ENCODE data around the gene MRPL24.

The MRPL24 gene

GRCh38 chr1:156755527-156755950 is 14.7 kb upstream of the MRPL24 start:
- no peak overlapping the region for H3K4me2 ChIP-seq (ENCODE audit: low read length)
- no peak overlapping the region for H3K27ac ChIP-seq (ENCODE audit: low read depth, low read length)
- H3K79me2 ChIP-seq (ENCODE audit: control insufficient read depth, low read length), result peaks cover 32% of the 10 kb centered on the region
- H3F3A ChIP-seq (ENCODE audit: control insufficient read depth, insufficient read depth), result peaks cover 6% of the 10 kb centered on the region
- H3K27me3 ChIP-seq (ENCODE audit: control insufficient read depth, low read length), result no peaks in the 10 kb centered on the region
- no peak for TF ChIP-seq EZH2phosphoT487 (IDR thresholded peaks at IDR 0.05; ENCODE audit: borderline replicate concordance, low read length)
- H3K4me3 ChIP-seq (ENCODE audit: low read length), result no peak overlapping the region
- no peaks in the 10 kb centered on the region for H3K9me3 ChIP-seq (ENCODE audit: control insufficient read depth, insufficient read depth, low read length)
- H4K20me1 ChIP-seq (ENCODE audit: control insufficient read depth, insufficient read depth, low read depth, low read length), result no peaks in the 10 kb centered on the region
- no peaks in the 10 kb centered on the region for H3K9me2 ChIP-seq (replicated peaks; ENCODE audit: control insufficient read depth, low read length)
- peaks cover 13% of the 10 kb centered on the region for H3K36me3 ChIP-seq (ENCODE audit: control insufficient read depth, low read length)
- H3K4me1 ChIP-seq (ENCODE audit: control insufficient read depth, low read length), result peaks cover 18% of the 10 kb centered on the region

- H4K20me1 ChIP-seq (ENCODE audit: control insufficient read depth, insufficient read depth, low read depth, low read length), result peaks cover 5% of the 10 kb centered on the region; the same call in 1 of the 2 replicates
- no peak overlapping the region for H3K4me3 ChIP-seq (ENCODE audit: low read length)
- no peaks in the 10 kb centered on the region for H3K9me3 ChIP-seq (ENCODE audit: control insufficient read depth, insufficient read depth, low read length)
- TF ChIP-seq EZH2phosphoT487 (IDR thresholded peaks at IDR 0.05; ENCODE audit: borderline replicate concordance, low read length), result no peak
- TF ChIP-seq CTCF (IDR thresholded peaks at IDR 0.05; ENCODE audit: low read depth, low read length, poor library complexity, severe bottlenecking), result no peak
- H3K27ac ChIP-seq (ENCODE audit: low read depth, low read length), result no peak overlapping the region
- peaks cover 45% of the 10 kb centered on the region for H3K79me2 ChIP-seq (ENCODE audit: control insufficient read depth, low read length)
- peaks cover 27% of the 10 kb centered on the region for H3K4me1 ChIP-seq (ENCODE audit: control insufficient read depth, low read length)
- no peaks in the 10 kb centered on the region for H3K9me2 ChIP-seq (replicated peaks; ENCODE audit: control insufficient read depth, low read length)
- peaks cover 26% of the 10 kb centered on the region for H3K36me3 ChIP-seq (ENCODE audit: control insufficient read depth, low read length)
- H3K4me2 ChIP-seq (ENCODE audit: low read length), result no peak overlapping the region
- H3F3A ChIP-seq (ENCODE audit: control insufficient read depth, insufficient read depth), result peaks cover 6% of the 10 kb centered on the region
- no peaks in the 10 kb centered on the region for H3K27me3 ChIP-seq (ENCODE audit: control insufficient read depth, low read length)
Observed at GRCh38 chr1:156754219-156754618, 13.3 kb upstream of the MRPL24 start.

DNA sequence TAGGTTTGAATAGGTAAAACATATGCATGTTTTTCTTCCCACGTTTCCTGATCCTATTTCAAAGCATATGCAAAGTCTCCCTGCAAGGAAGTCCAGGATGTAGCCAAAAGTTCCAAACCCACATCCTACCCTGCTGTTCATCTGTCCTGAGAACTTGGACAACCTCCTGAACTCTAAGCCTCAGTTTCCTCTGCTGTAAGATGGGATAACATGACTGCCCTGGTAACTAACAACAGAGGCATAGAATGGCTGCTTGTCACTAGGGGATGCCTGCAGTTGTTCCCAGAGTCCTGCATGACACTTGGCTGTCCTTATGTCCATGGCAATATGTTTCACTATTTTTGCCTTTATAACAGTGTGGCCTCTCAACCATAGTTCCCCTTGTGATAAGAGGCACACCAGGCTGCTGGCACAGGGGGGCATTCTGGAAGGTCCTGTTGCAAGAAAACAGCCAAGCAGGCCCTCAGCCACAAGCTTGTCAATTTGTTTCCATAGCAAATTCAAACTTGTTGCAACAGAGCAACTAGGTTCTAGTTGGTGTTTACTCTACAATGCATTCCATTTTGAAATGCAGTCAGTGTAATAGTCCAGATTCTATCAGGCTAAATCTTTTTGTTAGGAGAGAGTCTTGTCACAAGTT is 12.1 kb upstream of the MRPL24 start:
- Histone ChIP-seq H3K27me3 (ENCODE audit: control insufficient read depth, low read length) (no peaks in the 10 kb centered on the region), H3K27ac (ENCODE audit: low read depth, low read length) (no peak overlapping the region), H3K4me1 (ENCODE audit: control insufficient read depth, low read length) (peaks cover 39% of the 10 kb centered on the region), H3K9me2 (replicated peaks; ENCODE audit: control insufficient read depth, low read length) (no peaks in the 10 kb centered on the region), H3K4me2 (ENCODE audit: low read length) (peak overlapping the region; percentile 77), H3K36me3 (ENCODE audit: control insufficient read depth, low read length) (peaks cover 39% of the 10 kb centered on the region), H3K9me3 (ENCODE audit: control insufficient read depth, insufficient read depth, low read length) (no peaks in the 10 kb centered on the region), H3K4me3 (ENCODE audit: low read length) (peak overlapping the region; percentile 97), H3K79me2 (ENCODE audit: control insufficient read depth, low read length) (peaks cover 58% of the 10 kb centered on the region), H4K20me1 (ENCODE audit: control insufficient read depth, insufficient read depth, low read depth, low read length) (peaks cover 10% of the 10 kb centered on the region; the same call in 1 of the 2 replicates), H3F3A (ENCODE audit: control insufficient read depth, insufficient read depth) (0 out of 2 replicates have a peak, but pooled peaks cover 7% of the 10 kb centered on the region)
- TF ChIP-seq EZH2phosphoT487 (IDR thresholded peaks at IDR 0.05; ENCODE audit: borderline replicate concordance, low read length), result no peak
- no peak for TF ChIP-seq CTCF (IDR thresholded peaks at IDR 0.05; ENCODE audit: low read depth, low read length, poor library complexity, severe bottlenecking)

DNA sequence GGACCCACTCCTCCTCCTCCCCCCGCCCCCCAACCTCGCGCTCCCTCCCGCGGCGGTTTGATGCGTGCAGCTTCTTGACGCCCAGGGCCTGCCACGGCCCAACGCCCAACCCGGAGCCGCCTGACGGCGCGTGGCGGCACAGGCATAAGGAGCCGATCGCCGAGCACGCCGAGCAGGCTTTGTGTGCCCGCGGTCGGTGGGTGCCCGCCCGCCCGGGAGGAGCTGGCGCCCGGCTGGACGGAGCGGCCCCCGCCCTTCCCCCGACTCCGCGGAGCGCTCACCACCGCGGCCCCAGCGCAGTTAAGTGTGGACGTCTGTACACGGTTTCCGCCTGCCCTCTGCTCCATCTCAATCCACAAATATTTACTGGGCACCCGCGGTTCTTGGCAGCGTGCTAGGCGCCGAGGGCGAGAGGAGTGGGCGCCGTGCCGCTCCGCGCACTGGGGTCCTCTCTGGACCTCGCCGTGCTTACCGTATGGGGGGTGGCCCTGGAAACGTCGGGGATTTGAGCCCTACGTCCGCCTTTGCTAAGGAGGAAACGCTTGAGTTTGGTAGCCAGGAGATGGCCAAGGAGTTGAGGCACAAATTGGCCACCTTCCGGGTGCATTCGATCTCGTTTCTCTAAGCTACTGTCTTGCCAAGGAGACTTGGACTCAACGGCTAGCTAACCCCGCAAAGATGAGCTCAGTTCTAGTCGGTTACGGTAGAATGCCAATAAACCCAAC is 11.0 kb upstream of the MRPL24 start:
- peaks cover 44% of the 10 kb centered on the region for H3K36me3 ChIP-seq (ENCODE audit: control insufficient read depth, low read length)
- TF ChIP-seq EZH2phosphoT487 (IDR thresholded peaks at IDR 0.05; ENCODE audit: borderline replicate concordance, low read length) (no peak), CTCF (IDR thresholded peaks at IDR 0.05; ENCODE audit: low read depth, low read length, poor library complexity, severe bottlenecking) (no peak)
- no peaks in the 10 kb centered on the region for H3K9me2 ChIP-seq (replicated peaks; ENCODE audit: control insufficient read depth, low read length)
- peaks cover 49% of the 10 kb centered on the region for H3K4me1 ChIP-seq (ENCODE audit: control insufficient read depth, low read length)
- peaks cover 68% of the 10 kb centered on the region for H3K79me2 ChIP-seq (ENCODE audit: control insufficient read depth, low read length)
- H3K27me3 ChIP-seq (ENCODE audit: control insufficient read depth, low read length), result no peaks in the 10 kb centered on the region
- 0 out of 2 replicates have a peak, but pooled peaks cover 7% of the 10 kb centered on the region for H3F3A ChIP-seq (ENCODE audit: control insufficient read depth, insufficient read depth)
- peaks cover 15% of the 10 kb centered on the region; the same call in 1 of the 2 replicates for H4K20me1 ChIP-seq (ENCODE audit: control insufficient read depth, insufficient read depth, low read depth, low read length)
- peak overlapping the region; percentile 79 for H3K27ac ChIP-seq (ENCODE audit: low read depth, low read length)
- H3K9me3 ChIP-seq (ENCODE audit: control insufficient read depth, insufficient read depth, low read length), result no peaks in the 10 kb centered on the region
- H3K4me3 ChIP-seq (ENCODE audit: low read length), result peak overlapping the region; percentile 97
- H3K4me2 ChIP-seq (ENCODE audit: low read length), result peak overlapping the region; percentile 77
